GM19455 (cell line): Measurements from ENCODE around the gene SUGCT.
A peak's percentile ranks its signal among the peaks of the same experiment; 100 is the strongest.
"Not testable (repeated sequence)": the region's sequence is repeated elsewhere in the genome, so short reads cannot be mapped to it uniquely, and the experiment has no call there.

ENCODE experiments used
- ATAC-seq: cut with Tn5 transposase; IDR thresholded peaks from one replicate; pipeline ENCODE4 v1.9.1; 2021; ENCODE audit not compliant: unreplicated experiment

SUGCT gene

GRCh38 chr7:40604601-40605438 is 470.0 kb downstream of the SUGCT start:
- ATAC-seq, result peak; percentile 87

- ATAC-seq, result no peak
These were observed 473.7 kb downstream of the SUGCT start for GRCh38 chr7:40608321-40609075.

GRCh38 chr7:40610461-40610860 is 475.7 kb downstream of the SUGCT start:
- no peak for ATAC-seq

- ATAC-seq, result no peak
These were observed 476.5 kb downstream of the SUGCT start for GRCh38 chr7:40611095-40611871.

- no peak for ATAC-seq
These were observed 477.5 kb downstream of the SUGCT start for GRCh38 chr7:40612298-40612697.

- ATAC-seq, result no peak
These were observed 484.8 kb downstream of the SUGCT start for GRCh38 chr7:40619647-40620046.

- no peak for ATAC-seq
These were observed 486.8 kb downstream of the SUGCT start for GRCh38 chr7:40621592-40621998.

- ATAC-seq, result no peak
These were observed 488.2 kb downstream of the SUGCT start for GRCh38 chr7:40622941-40623501.

- ATAC-seq, result no peak
These were observed 489.1 kb downstream of the SUGCT start for GRCh38 chr7:40623863-40624262.

- ATAC-seq, result not testable (repeated sequence)
These were observed 492.6 kb downstream of the SUGCT start for GRCh38 chr7:40627361-40627760.

GRCh38 chr7:40629891-40630290 is 495.1 kb downstream of the SUGCT start:
- no peak for ATAC-seq

GRCh38 chr7:40634118-40634517 is 499.3 kb downstream of the SUGCT start:
- ATAC-seq, result no peak

GRCh38 chr7:40638545-40639320 is 503.9 kb downstream of the SUGCT start:
- ATAC-seq, result no peak

- no peak for ATAC-seq
These were observed 505.8 kb downstream of the SUGCT start for GRCh38 chr7:40640566-40640965.

GRCh38 chr7:40641701-40642100 is 506.9 kb downstream of the SUGCT start:
- ATAC-seq, result no peak

GRCh38 chr7:40643664-40644063 is 508.9 kb downstream of the SUGCT start:
- no peak for ATAC-seq

GRCh38 chr7:40644454-40645188 is 509.8 kb downstream of the SUGCT start:
- ATAC-seq, result no peak

GRCh38 chr7:40645197-40645596 is 510.4 kb downstream of the SUGCT start:
- no peak for ATAC-seq

GRCh38 chr7:40646717-40647116 is 511.9 kb downstream of the SUGCT start:
- ATAC-seq, result no peak

- no peak for ATAC-seq
These were observed 512.9 kb downstream of the SUGCT start for GRCh38 chr7:40647719-40648118.
